ENCODE results near the gene SLC4A8.

SLC4A8 gene

GRCh38 chr12:51531284-51531977 lies 106.8 kb downstream of the SLC4A8 start:
- TF ChIP-seq TAF1 (IDR thresholded peaks at IDR 0.05; ENCODE audit: low read depth) (no peak), ZBTB7A (IDR thresholded peaks at IDR 0.05; ENCODE audit: low read depth) (no peak), NFIC (IDR thresholded peaks at IDR 0.05) (no peak), CEBPB (IDR thresholded peaks at IDR 0.05) (no peak), MAX (IDR thresholded peaks at IDR 0.05) (no peak), YY1 (IDR thresholded peaks at IDR 0.05; ENCODE audit: low read depth) (no peak), TEAD4 (IDR thresholded peaks at IDR 0.05) (no peak), USF1 (IDR thresholded peaks at IDR 0.05) (no peak), FOXM1 (IDR thresholded peaks at IDR 0.05; ENCODE audit: borderline replicate concordance, low read depth) (no peak), RAD21 (IDR thresholded peaks at IDR 0.05; ENCODE audit: low read depth) (no peak), EP300 (IDR thresholded peaks at IDR 0.05; ENCODE audit: borderline replicate concordance) (no peak), CREB1 (IDR thresholded peaks at IDR 0.05; ENCODE audit: low read depth) (no peak), EGR1 (IDR thresholded peaks at IDR 0.05) (no peak)

- TF ChIP-seq CEBPB (IDR thresholded peaks at IDR 0.05): no peak
- no peak for TF ChIP-seq TEAD4 (IDR thresholded peaks at IDR 0.05)
- no peak for TF ChIP-seq EGR1 (IDR thresholded peaks at IDR 0.05)
- TF ChIP-seq RAD21 (IDR thresholded peaks at IDR 0.05; ENCODE audit: low read depth): peak; percentile 97
- no peak for TF ChIP-seq TCF12 (IDR thresholded peaks at IDR 0.05; ENCODE audit: low read depth)
- TF ChIP-seq CREB1 (IDR thresholded peaks at IDR 0.05; ENCODE audit: low read depth): no peak
These were observed 107.4 kb downstream of the SLC4A8 start for GRCh38 chr12:51531978-51532497.

GRCh38 chr12:51533799-51534198 lies 109.2 kb downstream of the SLC4A8 start:
- TF ChIP-seq CEBPB (IDR thresholded peaks at IDR 0.05) (no peak), RAD21 (IDR thresholded peaks at IDR 0.05; ENCODE audit: low read depth) (peak; percentile 27; the same call in 1 of the 2 replicates)

GRCh38 chr12:51534216-51535074 lies 109.8 kb downstream of the SLC4A8 start:
- TF ChIP-seq RAD21 (IDR thresholded peaks at IDR 0.05; ENCODE audit: low read depth) (no peak), TEAD4 (IDR thresholded peaks at IDR 0.05) (no peak), TCF12 (IDR thresholded peaks at IDR 0.05; ENCODE audit: low read depth) (no peak), MAX (IDR thresholded peaks at IDR 0.05) (no peak), REST (IDR thresholded peaks at IDR 0.05; ENCODE audit: low read depth) (no peak), ZBTB7A (IDR thresholded peaks at IDR 0.05; ENCODE audit: low read depth) (no peak), TAF1 (IDR thresholded peaks at IDR 0.05; ENCODE audit: low read depth) (no peak), CREB1 (IDR thresholded peaks at IDR 0.05; ENCODE audit: low read depth) (no peak), EGR1 (IDR thresholded peaks at IDR 0.05) (no peak)

- TF ChIP-seq REST (IDR thresholded peaks at IDR 0.05; ENCODE audit: low read depth) (no peak), EP300 (IDR thresholded peaks at IDR 0.05; ENCODE audit: borderline replicate concordance) (no peak), FOXM1 (IDR thresholded peaks at IDR 0.05; ENCODE audit: borderline replicate concordance, low read depth) (no peak), TAF1 (IDR thresholded peaks at IDR 0.05; ENCODE audit: low read depth) (no peak), RAD21 (IDR thresholded peaks at IDR 0.05; ENCODE audit: low read depth) (no peak), CEBPB (IDR thresholded peaks at IDR 0.05) (no peak), EGR1 (IDR thresholded peaks at IDR 0.05) (no peak), CREB1 (IDR thresholded peaks at IDR 0.05; ENCODE audit: low read depth) (no peak)
These were observed 111.5 kb downstream of the SLC4A8 start for GRCh38 chr12:51536159-51536558.

GRCh38 chr12:51538149-51538548 lies 113.5 kb downstream of the SLC4A8 start:
- no peak for TF ChIP-seq USF1 (IDR thresholded peaks at IDR 0.05)
- TF ChIP-seq FOXM1 (IDR thresholded peaks at IDR 0.05; ENCODE audit: borderline replicate concordance, low read depth): no peak
- TF ChIP-seq ZBTB7A (IDR thresholded peaks at IDR 0.05; ENCODE audit: low read depth): no peak
- TF ChIP-seq TEAD4 (IDR thresholded peaks at IDR 0.05): no peak
- TF ChIP-seq TCF12 (IDR thresholded peaks at IDR 0.05; ENCODE audit: low read depth): no peak
- no peak for TF ChIP-seq CREB1 (IDR thresholded peaks at IDR 0.05; ENCODE audit: low read depth)
- TF ChIP-seq TAF1 (IDR thresholded peaks at IDR 0.05; ENCODE audit: low read depth): no peak
- no peak for TF ChIP-seq NFIC (IDR thresholded peaks at IDR 0.05)
- TF ChIP-seq MAX (IDR thresholded peaks at IDR 0.05): no peak
- TF ChIP-seq CEBPB (IDR thresholded peaks at IDR 0.05): no peak
- TF ChIP-seq RAD21 (IDR thresholded peaks at IDR 0.05; ENCODE audit: low read depth): no peak
